GM19240 (cell line): Measurements from ENCODE around the gene FLCN.
"Not testable (repeated sequence)": the region's sequence is repeated elsewhere in the genome, so short reads cannot be mapped to it uniquely, and the experiment has no call there.

ENCODE experiments used
- DNase-seq: peaks from one replicate; pipeline ENCODE4 v3.0.0; 2011; ENCODE audit warnings: low spot score; ENCODE audit not compliant: insufficient read length

Gene FLCN, protein sequence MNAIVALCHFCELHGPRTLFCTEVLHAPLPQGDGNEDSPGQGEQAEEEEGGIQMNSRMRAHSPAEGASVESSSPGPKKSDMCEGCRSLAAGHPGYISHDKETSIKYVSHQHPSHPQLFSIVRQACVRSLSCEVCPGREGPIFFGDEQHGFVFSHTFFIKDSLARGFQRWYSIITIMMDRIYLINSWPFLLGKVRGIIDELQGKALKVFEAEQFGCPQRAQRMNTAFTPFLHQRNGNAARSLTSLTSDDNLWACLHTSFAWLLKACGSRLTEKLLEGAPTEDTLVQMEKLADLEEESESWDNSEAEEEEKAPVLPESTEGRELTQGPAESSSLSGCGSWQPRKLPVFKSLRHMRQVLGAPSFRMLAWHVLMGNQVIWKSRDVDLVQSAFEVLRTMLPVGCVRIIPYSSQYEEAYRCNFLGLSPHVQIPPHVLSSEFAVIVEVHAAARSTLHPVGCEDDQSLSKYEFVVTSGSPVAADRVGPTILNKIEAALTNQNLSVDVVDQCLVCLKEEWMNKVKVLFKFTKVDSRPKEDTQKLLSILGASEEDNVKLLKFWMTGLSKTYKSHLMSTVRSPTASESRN

DNA sequence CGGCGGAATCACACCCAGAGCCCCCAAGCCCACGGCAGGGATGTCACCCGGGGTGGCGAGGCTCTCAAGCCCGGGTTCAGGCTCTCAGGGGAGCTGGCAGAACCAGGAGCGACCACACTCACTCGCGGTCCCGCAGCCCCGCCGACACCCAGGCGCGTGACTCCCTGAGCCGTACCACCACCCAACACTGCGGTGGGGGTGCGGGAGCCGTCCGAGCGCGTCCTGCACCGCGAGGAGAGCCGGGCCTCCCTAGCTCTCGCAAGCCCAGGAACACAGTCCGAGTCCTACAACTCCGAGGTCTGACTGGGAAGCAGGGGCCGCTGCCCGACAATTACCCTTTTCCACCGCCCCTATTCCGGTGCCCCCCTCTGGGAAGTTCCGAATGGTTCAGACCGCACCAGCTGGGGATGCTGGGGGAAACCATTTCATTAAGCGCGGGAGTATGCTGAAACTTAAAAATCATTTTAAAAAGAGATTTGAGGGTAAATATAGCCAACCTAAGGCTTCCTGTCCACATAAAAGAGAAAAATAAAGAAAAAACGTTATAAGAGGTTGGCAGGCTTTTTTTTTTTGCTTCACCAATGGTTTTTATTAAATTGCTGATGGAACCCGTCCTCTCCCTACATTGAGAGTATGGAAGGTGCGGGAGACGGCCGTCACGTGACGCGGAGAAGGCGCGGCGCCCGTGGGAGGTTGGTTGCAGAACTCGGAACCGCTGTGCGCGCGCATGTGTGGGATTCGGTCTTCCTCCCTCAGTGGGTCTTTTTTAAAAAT lies at the start of gene FLCN:
FLCN (minus strand) TSS at position 143 of the 774 bp plus-strand sequence. CDS start 9,031 bp downstream, outside the sequence.
- DNase-seq = peak; percentile 84

DNA sequence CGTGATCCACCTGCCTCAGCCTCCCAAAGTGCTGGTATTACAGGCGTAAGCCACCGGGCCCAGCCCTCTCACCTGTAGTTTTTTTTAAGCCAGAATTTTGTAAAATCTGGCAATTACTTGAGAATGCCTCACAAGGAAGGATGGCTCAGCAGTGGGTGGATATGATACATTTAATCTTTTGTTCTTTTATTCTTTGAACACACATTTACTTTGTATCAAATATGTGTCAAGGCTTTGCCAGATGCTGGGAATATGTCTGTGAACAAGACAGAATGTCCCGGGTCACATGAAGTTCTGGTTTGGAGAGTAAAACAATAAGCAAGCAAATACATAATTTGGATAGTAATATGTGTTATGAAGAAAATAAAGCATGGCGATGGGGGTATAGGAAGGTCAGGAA lies 49.0 kb upstream of the FLCN start:
- DNase-seq = no peak

DNA sequence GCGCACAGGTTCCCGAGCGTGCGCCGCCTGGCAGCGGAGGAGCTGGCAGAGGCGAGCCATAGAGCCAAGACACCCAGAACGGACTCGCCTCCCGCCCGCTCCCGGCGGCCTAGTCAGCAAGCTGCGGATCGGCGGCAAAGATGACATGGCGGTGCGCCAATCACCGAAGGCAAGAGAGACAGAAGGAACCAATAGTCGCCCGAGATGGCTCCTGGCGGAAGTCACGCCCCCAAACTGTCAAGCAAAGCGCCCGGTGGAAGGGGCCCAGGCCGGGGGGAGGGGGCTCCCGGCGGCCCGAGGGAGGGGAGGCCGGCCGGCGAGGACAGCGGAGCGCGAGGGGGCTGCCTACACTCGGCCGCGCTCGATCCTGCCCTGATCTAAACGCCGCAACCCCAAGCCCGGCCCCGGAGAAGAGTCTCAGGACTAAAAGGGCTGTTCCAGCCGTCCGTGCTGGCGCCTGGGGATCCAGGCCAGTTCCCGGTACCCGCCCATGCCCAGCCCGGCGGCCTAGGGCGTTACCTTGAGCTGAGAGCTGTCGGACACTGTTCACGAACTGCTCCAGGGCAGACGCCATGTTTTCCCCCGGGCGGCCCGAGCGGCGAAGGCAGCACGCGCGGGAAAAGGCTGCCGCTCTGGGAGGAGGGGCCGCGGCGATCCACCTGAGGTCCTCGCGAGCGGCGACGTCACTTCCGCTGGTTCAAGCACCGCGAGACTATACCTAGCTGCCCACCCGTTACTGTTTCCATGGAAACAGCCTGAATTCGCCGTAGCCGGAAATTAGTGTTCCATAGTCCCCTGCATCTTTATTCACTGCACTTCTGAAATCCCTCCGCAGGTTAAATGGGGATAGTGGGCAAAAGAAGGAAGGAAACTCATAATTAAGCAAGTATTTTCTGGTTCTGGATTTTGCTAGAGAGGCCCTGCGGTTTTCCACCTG lies 43.9 kb upstream of the FLCN start, which contains the start of gene COPS3:
COPS3 (minus strand) TSS at position 634 of the 937 bp plus-strand sequence; CDS start at position 574, 60 bp downstream.
- peak; percentile 97 for DNase-seq

DNA sequence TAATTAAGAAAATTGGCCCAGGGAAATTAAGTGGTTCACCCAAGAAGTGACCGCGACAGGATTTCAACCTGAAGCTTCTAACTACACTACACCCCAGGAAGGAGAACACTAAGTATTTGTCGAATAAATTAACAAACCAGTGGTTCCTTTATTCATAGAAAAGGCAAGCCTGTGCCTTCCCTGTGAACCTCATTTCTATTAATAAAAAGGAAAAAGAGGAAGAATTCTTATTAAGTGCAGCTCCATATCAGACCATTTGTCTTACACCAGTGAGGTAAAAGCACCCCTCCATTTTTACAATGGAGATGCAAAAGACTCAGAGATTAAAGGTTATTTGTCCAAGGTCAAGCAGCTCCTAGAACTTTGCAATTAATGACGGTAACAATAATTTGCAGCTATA lies 42.3 kb upstream of the FLCN start:
- no peak for DNase-seq

DNA sequence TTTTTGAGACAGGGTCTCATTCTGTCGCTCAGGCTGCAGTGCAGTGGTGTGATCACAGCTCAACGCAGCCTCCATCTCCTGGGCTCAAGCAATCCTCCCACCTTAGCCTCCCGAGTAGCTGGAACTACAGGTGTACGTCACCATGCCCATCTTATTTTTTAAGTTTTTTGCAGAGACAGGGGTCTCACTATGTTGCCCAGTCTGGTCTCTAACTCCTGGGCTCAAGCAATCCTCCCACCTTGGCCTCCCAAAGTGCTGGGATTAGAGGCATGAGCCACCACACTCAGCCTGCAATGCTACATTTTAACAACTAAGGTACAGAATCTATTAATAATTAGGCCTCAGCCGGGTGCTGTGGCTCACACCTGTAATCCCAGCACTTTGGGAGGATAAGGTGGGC lies 40.5 kb upstream of the FLCN start:
- not testable (repeated sequence) for DNase-seq

DNA sequence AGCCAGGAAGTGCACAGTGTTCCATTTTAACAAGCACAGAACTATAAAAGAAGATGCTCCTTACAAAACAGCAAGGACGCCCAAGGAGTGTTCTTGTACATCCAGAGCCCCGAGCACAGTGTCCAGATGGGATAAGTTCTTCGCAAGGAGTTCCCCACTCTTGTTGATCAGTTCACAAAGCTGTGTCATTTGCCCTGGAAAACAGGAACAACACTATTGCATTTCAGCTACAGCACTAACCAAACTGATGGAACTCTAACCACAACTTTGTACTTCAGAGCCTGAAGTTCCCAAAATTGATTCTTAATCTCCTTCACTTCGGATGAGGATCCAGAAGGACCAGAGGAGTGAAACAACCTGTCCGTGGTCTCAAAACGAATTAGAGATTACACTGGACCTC lies 39.0 kb upstream of the FLCN start:
- no peak for DNase-seq

DNA sequence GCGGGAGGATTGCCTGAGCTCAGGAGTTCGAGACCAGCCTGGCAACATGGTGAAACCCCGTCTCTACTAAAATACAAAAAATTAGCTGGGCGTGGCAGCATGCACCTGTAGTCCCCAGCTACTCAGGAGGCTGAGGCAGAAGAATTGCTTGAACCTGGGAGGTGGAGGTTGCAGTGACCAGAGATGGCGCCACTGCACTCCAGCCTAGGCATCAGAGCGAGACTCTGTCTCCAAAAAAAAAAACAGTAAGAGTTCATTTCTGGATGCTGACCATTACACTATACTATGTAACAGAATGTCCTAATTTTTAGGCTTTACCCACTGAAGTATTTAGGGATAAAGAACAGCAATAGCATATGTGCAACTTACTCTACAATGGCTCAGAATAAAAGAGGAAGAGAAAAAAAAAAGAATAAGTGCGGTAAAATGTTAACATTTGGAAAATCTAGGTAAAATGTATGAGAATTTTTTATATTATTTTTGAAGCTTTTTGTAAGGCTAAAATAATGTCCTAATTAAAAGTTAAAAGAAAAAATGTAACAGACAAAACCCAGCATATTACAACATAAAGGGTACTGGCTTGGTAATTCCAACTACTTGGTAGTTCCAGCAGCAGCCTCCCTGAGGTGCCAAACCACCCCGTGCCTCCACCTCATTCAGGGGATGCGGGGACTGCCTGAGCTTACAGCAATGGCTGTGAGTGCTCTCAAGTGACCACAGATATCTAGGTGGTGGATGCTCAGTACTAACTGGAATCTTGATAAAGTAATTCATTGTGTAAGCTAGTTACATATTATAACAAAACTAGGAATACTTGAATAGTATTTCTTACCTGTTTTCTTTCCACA lies 33.2 kb upstream of the FLCN start:
- DNase-seq = no peak

DNA sequence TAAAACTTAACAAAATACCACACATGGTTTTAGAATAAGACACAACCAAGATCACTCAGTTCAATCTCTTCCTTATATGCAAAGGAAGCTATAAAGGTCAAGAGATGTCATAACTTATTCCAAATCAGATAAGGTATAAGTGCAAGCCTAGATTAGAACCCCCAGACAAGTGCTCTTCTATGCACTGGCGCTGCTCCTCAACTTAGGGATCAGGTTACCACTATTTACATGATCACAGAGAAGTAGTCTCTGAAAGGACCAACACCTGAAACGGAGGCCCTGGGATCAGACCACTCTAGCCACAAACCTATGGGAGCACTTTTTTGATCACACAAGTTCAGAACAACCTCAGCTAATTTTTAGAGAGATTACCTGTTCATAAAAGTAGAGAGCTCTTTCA lies 27.5 kb upstream of the FLCN start:
- no peak for DNase-seq

DNA sequence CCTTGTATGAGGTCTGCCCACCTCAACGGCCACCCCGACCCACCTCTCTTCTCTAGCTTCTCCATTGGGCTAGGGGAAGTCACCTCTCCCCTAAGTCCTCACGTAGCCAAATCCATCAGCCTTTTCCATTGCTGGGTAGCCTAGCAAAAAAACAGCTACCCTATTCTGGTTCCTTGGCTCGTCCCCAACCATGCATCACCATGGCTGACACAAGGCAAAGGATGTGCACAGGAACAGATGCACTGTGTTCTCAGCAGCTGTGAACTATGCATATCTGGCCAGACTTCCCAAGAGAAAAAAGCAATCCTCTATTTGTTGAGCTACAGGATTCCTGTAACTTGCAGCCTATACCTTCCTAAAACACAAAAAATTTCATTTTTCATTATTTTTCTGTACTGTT lies 22.0 kb upstream of the FLCN start:
- no peak for DNase-seq

DNA sequence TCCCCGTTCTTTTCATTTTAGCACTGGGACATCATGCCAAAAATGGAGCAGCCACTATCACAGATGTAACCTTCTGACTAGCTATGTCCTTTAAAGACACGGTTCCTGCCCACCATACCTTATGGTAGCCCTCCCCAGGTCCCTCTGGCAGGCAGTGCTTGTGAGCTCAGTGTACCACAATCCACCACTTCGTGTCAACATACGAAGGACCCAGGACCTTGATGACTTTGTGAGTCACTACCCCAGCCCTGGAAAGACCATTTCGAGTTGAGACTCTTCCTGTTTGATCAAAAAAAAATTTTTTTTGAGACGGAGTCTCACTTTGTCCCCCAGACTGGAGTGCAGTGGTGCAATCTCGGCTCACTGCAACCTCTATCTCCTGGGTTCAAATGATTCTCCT lies 21.0 kb upstream of the FLCN start:
- DNase-seq = no peak

DNA sequence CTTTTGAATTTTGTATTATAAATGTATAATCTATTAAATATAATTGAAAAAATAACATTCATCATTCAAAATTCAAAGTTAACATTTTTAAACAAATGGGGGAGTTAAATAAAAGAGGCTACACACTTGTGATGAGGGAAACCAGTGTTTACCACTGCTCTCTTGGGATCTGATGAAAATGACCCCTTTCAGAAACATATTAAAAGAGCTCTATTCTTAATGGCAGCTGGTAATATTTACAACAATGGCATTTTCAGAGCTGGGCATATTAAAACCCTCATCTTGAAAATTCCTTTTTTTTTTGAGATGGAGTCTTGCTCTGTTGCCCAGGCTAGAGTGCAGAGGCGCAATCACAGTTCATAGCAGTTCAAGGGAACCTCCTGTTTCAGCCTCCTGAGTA lies 19.3 kb upstream of the FLCN start:
- DNase-seq = no peak

DNA sequence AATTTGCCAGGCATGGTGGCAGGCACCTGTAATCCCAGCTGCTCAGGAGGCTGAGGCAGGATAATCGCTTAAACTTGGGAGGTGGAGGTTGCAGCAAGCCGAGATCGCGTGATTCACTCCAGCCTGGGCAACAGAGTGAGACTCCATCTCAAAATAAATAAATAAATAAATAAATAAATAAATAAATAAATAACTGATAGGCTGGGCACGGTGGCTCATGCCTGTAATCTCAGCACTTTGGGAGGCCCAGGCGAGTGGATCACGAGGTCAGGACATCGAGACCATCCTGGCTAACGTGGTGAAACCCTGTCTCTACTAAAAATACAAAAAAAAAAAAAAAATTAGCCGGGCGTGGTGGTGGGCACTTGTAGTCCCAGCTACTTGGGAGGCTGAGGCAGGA lies 18.7 kb upstream of the FLCN start:
- not testable (repeated sequence) for DNase-seq

DNA sequence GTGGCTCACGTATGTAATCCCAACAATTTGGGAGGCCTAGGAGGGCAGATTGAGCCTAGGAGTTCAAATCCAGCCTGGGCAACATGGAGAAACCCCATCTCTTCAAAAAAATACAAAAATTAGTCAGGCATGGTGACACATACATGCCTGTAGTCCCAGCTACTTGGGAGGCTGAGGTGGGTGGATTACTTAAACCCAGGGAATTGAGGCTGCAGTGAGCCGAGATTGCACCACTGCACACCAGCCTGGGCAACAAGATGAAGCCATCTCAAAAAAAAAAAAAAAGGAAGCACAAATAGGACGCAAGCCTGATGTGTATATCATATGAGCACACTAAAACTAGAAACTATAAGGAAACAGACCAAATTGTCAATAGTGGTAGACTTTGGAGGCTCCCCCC lies 17.1 kb upstream of the FLCN start:
- DNase-seq = no peak

DNA sequence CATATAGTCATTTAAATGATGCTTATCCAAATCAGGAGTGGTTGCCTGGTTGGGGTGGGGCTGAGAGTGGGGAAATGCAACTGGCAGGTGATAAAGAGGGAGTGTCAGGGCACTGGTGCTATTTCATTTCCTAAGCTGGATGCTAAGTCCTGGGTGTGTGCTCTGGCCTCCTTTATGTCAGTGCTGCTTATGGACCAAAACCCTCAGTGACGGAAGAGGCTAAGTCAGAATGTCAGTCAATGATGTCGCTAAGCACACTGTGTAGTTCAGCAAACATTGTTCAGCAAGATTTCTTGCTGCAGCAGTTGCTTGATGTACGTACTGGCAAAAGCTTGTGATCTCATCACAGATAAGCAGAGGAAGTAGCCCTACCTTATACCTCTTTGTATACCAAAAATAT lies 16.4 kb upstream of the FLCN start:
- no peak for DNase-seq

DNA sequence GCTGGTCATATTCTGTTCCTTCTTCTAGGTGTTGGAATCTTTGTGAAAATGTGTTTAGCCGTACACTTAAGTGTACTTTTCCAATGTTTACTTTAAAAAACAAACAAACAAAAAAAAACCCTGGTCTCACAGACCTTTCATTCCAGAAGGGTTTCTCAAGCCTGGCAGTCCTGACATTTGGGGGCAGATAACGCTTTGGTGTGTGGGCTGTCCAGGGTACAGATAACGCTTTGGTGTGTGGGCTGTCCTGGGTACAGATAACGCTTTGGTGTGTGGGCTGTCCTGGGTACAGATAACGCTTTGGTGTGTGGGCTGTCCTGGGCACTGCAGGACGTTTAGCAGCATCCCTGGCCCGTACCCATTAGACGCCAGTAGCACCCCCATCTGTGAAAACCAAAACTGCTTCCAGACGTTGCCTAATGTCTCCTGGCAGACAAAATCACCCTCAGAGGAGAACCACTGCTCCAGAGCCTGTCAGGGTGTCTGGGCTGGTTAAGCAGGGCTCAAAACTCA lies 15.2 kb upstream of the FLCN start:
- no peak for DNase-seq

DNA sequence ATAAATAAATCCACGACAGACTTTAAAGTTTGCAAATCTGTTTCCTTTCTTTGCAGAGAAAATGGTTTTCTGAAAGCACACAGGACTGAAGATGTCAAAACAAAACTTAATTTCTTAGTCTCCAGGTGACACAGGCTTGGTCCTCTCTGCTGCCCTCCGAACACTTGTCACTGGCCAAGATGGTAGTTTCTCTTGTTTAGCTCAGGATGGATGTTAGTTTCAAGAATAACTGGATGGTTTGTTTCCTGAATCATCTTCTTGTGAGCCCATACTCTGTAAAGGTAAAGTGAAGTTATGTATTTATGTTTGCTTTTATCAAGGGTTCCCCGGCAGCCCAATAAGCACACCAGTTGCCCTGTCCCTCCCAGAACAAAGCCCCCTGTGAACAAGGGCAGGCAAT lies 9.9 kb upstream of the FLCN start:
- no peak for DNase-seq

DNA sequence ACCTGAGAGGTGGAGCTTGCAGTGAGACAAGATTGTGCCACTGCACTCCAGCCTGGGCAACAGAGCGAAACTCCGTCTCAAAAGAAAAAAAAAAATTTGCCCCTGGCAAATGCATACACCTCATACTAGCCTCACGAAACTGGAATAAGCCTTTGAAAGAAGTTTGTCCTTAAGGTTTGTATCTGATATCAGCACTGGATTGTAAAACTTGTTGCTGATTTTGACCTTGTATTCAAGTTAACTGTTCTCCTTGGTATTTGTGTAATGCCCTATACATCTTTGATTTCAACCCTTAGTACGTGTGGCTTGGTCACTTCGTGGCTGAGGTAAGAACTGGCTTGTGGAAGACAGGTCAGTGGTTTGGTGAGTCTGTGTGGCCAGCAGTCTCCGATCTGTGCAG lies 6.2 kb upstream of the FLCN start:
- DNase-seq = no peak

DNA sequence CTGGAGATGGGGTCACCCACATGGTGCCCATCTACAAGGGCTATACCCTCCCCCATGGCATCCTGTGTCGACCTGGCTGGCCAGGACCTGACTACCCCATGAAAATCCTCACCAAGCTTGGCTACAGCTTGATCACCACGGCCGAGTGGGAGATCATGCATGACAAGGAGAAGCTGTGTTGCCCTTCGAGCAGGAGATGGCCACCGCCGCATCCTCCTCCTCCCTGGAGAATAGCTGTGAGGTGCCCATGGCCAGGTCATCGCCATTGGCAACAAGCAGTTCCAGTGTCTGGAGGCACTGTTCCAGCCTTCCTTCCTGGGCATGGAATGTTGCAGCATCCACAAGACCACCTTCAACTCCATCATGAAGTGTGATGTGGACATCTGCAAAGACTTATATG lies 5.3 kb upstream of the FLCN start:
- no peak for DNase-seq

DNA sequence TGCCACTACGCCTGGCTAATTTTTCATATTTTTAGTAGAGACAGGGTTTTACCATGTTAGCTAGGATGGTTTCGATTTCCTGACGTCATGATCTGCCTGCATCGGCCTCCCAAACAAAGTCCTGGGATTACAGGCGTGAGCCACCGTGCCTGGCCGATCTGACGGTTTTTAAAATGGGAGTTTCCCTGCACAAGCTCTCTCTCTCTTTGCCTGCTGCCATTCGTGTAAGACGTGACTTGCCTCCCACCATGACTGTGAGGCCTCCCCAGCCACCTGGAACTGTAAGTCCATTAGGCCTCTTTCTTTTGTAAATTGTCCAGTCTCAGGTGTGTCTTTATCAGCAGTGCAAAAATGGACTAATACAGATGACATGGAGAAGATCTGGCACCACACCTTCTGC lies 4.7 kb upstream of the FLCN start:
- DNase-seq = no peak

DNA sequence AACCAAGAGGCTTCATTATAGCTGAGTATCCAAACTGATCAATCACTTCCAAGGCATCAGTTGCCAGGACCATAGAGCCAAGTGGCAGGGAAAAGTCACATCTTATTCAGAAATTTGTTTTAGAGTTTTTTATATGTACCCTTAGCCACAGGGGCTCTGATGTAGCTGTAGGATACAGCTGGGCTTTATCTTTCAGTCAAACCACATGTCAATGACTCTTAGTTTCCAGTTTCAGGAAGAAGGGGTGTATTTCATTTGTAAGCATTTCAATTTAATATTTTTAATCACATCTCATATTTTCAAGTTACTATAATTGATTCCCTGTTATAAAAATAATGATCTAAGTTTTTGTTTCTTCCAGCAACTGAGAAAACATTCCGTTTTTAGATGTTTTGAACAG lies 2.9 kb upstream of the FLCN start:
- DNase-seq = no peak
